GM12865 (cell line): ENCODE measurements around the gene FADS2.

Source experiments
- DNase-seq: peaks from one replicate; pipeline ENCODE4 v3.0.0; 2010; ENCODE audit warnings: low read depth
- H3K4me3 ChIP-seq: 2 replicates; pipeline ENCODE4 v1.5.1; 2011; ENCODE audit warnings: mild to moderate bottlenecking, low read depth, low read length, control low read depth
- TF ChIP-seq, protein P1 (sequence below): IDR thresholded peaks from 2 replicates; pipeline ENCODE4 v1.5.1; 2011; ENCODE audit warnings: low read length, control low read depth, low read depth, inconsistent platforms; ENCODE audit not compliant: insufficient read depth; ENCODE audit errors: missing control alignments

FADS2 gene

DNA sequence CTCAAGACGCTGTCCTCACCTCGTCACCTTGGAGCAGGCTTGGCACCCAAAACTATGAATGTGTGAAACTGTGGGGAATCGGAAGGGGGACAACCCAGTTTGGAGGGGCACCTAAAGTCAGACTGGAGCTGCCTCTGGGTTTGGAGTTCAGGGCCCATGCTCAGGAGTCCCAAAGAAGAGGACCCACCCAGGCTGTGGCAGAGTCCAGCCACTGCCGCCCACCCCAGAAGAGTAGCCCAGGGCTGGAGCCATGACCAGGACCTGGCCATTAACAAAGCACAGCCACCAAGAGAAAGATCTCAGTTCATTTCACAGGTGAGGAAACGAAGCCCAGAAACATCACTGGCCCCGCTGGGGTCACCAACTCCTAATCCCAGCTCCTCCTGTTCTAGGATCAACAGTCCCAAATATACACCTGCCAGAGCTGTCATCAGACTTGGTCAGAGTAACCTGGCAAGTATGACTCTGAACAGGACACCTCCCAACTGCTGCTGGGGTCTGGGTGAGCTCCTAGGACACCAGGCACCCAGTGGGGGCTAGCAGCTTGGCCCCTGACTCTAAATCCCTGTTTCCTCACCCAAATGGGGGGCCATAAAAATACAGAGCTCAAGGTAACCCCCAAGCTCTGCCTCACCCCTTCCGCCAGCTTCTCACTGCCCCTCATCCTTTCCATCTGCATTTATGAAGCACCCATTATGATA lies 86.5 kb downstream of the FADS2 start:
- H3K4me3 ChIP-seq: no peak overlapping the region
- DNase-seq: no peak
- TF ChIP-seq, protein P1, sequence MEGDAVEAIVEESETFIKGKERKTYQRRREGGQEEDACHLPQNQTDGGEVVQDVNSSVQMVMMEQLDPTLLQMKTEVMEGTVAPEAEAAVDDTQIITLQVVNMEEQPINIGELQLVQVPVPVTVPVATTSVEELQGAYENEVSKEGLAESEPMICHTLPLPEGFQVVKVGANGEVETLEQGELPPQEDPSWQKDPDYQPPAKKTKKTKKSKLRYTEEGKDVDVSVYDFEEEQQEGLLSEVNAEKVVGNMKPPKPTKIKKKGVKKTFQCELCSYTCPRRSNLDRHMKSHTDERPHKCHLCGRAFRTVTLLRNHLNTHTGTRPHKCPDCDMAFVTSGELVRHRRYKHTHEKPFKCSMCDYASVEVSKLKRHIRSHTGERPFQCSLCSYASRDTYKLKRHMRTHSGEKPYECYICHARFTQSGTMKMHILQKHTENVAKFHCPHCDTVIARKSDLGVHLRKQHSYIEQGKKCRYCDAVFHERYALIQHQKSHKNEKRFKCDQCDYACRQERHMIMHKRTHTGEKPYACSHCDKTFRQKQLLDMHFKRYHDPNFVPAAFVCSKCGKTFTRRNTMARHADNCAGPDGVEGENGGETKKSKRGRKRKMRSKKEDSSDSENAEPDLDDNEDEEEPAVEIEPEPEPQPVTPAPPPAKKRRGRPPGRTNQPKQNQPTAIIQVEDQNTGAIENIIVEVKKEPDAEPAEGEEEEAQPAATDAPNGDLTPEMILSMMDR: no peak

DNA sequence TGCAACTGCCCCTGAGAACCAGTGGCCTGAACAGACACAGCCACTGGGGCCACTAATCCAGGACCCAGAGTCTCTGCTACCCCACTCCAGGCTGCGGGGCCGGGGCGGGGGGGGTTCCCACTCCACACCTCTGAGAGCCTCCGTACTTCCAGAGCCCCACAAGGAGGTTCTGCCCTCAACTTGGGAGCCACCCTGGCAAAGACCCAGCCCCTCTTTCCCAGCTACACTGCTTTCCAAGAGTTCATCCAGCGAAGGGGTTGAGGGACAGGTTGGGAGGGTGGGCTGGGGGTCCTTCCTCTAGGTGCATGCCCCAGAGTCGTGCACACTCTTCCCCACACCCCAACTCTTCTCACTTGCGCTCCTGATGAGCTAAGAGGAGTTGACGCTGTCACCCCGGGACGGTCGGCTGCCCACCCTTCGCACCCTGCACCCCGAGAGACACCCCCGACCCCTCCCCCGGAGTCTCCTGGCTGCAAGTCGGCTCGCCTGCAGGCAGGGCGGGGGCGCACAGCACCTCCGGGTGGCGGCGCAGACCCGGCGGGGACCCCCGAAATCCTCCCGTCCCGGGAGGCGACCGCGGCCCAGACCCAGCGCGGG lies 88.7 kb downstream of the FADS2 start:
- DNase-seq: no peak
- TF ChIP-seq, protein P1: no peak
- no peak overlapping the region for H3K4me3 ChIP-seq
